HG03378 (cell line): ENCODE results near the gene TOR4A.

ENCODE experiments used
- ATAC-seq: cut with Tn5 transposase; IDR thresholded peaks from one replicate; pipeline ENCODE4 v1.9.1; 2021; ENCODE audit warnings: mild to moderate bottlenecking, moderate library complexity; ENCODE audit not compliant: unreplicated experiment

TOR4A gene

GRCh38 chr9:137277329-137278041 is at the start of gene TOR4A:
TOR4A (plus strand) TSS chr9:137277726; CDS start chr9:137278690, 964 bp downstream.
- ATAC-seq, result peak; percentile 59

- no peak for ATAC-seq
Measured at GRCh38 chr9:137227853-137228505, 49.5 kb upstream of the TOR4A start.

- ATAC-seq, result no peak
Measured at GRCh38 chr9:137228506-137228967, 49.0 kb upstream of the TOR4A start.

- no peak for ATAC-seq
Measured at GRCh38 chr9:137228968-137229896, 48.3 kb upstream of the TOR4A start.

GRCh38 chr9:137229903-137230704 is 47.4 kb upstream of the TOR4A start:
- no peak for ATAC-seq

GRCh38 chr9:137230705-137231371 is 46.7 kb upstream of the TOR4A start, which contains the start of gene SLC34A3:
SLC34A3 (plus strand) TSS chr9:137230901; CDS start chr9:137231703, 802 bp downstream.
- no peak for ATAC-seq

GRCh38 chr9:137231372-137232039 is 46.0 kb upstream of the TOR4A start:
- ATAC-seq, result no peak

- no peak for ATAC-seq
Measured at GRCh38 chr9:137232101-137232500, 45.4 kb upstream of the TOR4A start.

- ATAC-seq, result no peak
Measured at GRCh38 chr9:137232510-137232909, 45.0 kb upstream of the TOR4A start.

GRCh38 chr9:137233143-137233980 is 44.2 kb upstream of the TOR4A start:
- no peak for ATAC-seq

- ATAC-seq, result no peak
Measured at GRCh38 chr9:137234055-137234697, 43.4 kb upstream of the TOR4A start.

- no peak for ATAC-seq
Measured at GRCh38 chr9:137234758-137235423, 42.6 kb upstream of the TOR4A start.

GRCh38 chr9:137235424-137236237 is 41.9 kb upstream of the TOR4A start:
- no peak for ATAC-seq

- ATAC-seq, result no peak
Measured at GRCh38 chr9:137236238-137236935, 41.1 kb upstream of the TOR4A start.

- ATAC-seq, result no peak
Measured at GRCh38 chr9:137236936-137237421, 40.5 kb upstream of the TOR4A start.
